ENCODE results near the gene MYO3B.

GRCh38 chr2:170240629-170241028 lies 62.7 kb downstream of the MYO3B start:
- TF ChIP-seq CTCF (IDR thresholded peaks at IDR 0.05) (no peak), POLR2A (IDR thresholded peaks at IDR 0.05) (no peak)
